Right cardiac atrium (tissue), 5 donors: Measurements from ENCODE around the gene SPATA13. TPM values are rescaled to one million over a fixed set of nuclear protein-coding genes. Genes with fewer than 3 reads are reported as not detected.
A peak's percentile ranks its signal among the peaks of the same experiment; 100 is the strongest.

ENCODE experiments used
- ATAC-seq, 2 donors: fragments of 200-7000 bp; cut with Tn5 transposase; one replicate each; pipeline versions ENCODE4 v1.8.0 to v1.9.1; 2020; ENCODE audit warnings: moderate library complexity in 2 of 2, mild to moderate bottlenecking in 1 of 2
- DNase-seq, 3 donors: peaks; one replicate each; pipeline ENCODE4 v3.0.0-alpha.2; 2020
- H3K27ac ChIP-seq: one replicate; pipeline ENCODE4 v1.5.1; 2013; ENCODE audit warnings: mild to moderate bottlenecking, low read length, control low read depth, moderate library complexity
- H3K27me3 ChIP-seq: one replicate; pipeline ENCODE4 v1.6.1; 2013; ENCODE audit not compliant: control insufficient read depth, insufficient read depth
- H3K4me1 ChIP-seq: one replicate; pipeline ENCODE4 v1.6.1; 2013; ENCODE audit warnings: low read length; ENCODE audit not compliant: control insufficient read depth, insufficient read depth
- H3K4me3 ChIP-seq: one replicate; pipeline ENCODE4 v1.5.1; 2013; ENCODE audit warnings: low read length, control low read depth
- H3K9me3 ChIP-seq: one replicate; pipeline ENCODE4 v1.6.1; 2013; ENCODE audit warnings: low read length; ENCODE audit not compliant: control insufficient read depth
- WGBS: extraction: QIAGEN DNeasy Blood & Tissue Kit; methylation state at CpG from one replicate; pipeline ENCODE4 v1.1.7; 2013; 5-methylcytosine and 5-hydroxymethylcytosine counted together
- intact Hi-C, 4 donors: fragments of 100-400 bp; cut with DNase I; formaldehyde crosslinking; loops; one replicate each; pipeline versions ENCODE4 v1.11.0 to v1.14.0; 2022 to 2023
- polyA plus RNA-seq: library from polyadenylated mRNA; stranded (reverse); fragments of 200-250 nt; gene quantifications from one replicate; pipeline ENCODE4 v1.2.3, GENCODE V29; 2013
- total RNA-seq, 4 donors: library from RNA; stranded (reverse); fragmentation: NEBNext Ultra II Directional; extraction: Animal tissue kit (Norgen Biotek cat#: 25700); gene quantifications; one replicate each; pipeline ENCODE4 v1.2.1, GENCODE V29; 2021
- donor health status: healthy with polysubstance abuse.
- donor health status: DM: no; HTN: yes; CAD: no.
- donor health status: DM: no; HTN: no; CAD: no.
- donor health status: DM: no; HTN: yes; CAD: no; lungs with severe emphysema.
- donor health status: DM: yes; HTN: yes; CAD: no.

SPATA13 gene
- total and polyA plus RNA-seq, 5 donors: 8.7 to 10.6 (median 9.1) TPM

- intact Hi-C loops: no loop called here
Observed at GRCh38 chr13:24271601-24272451, 111.3 kb downstream of the SPATA13 start.

DNA sequence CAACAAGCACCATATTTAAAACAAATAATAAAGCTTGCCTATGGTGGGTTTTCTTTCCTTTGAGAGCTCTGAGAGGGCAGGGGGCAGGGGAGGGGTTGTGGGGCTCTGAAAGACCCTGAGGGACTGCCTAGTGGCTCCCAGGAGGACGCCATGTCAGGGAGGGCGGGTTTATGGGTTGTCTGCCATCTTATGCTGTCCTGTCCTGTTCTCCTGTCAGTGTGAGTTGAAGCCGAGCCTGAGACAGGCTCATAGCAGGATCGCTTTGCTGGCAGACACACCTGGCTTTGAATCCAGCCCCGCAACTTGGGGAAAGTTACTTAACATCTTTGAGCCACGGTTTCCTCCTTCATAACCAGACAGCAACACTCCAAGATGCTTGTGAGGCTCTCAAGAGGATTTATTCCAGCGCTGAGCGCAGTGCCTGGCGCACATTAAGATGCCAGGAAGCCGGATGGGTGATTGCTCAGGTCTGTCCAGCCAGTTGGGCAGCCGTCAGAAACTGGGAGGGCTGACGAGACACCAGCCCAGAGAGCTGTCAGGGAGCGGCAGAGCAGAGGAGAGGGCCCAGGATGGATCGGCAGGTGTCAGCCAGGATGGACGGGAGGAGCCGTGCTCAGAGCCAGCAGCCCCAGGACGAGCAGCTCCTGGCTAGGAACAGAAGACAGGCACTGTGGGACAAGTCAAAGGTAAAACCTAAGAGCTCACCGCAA lies 112.1 kb downstream of the SPATA13 start:
- H3K4me3 ChIP-seq: peak overlapping the region; percentile 66
- WGBS: 49% methylated on average over 18 of the region's 18 CpGs
- H3K9me3 ChIP-seq: no peaks in the 10 kb centered on the region
- peak; percentile 34 to 71 (median 58) for DNase-seq
- H3K27ac ChIP-seq: peak overlapping the region; percentile 89
- H3K27me3 ChIP-seq: no peaks in the 10 kb centered on the region
- peaks cover 5% of the 10 kb centered on the region for H3K4me1 ChIP-seq
- peak; percentile 8 to 9 for ATAC-seq
- intact Hi-C loops: no loop called here

More at GRCh38 chr13:24271601-24272451, 111.3 kb downstream of the SPATA13 start:
- H3K27ac ChIP-seq: peak overlapping the region; percentile 89
- peak; percentile 74 to 90 (median 88) for DNase-seq
- H3K4me1 ChIP-seq: peaks cover 7% of the 10 kb centered on the region
- ATAC-seq: peak; percentile 82
- H3K27me3 ChIP-seq: no peaks in the 10 kb centered on the region
- H3K4me3 ChIP-seq: peak overlapping the region; percentile 66
- H3K9me3 ChIP-seq: no peaks in the 10 kb centered on the region
- 6% methylated on average over 25 of the region's 25 CpGs for WGBS

GRCh38 chr13:24273926-24274325 lies 113.4 kb downstream of the SPATA13 start:
- ATAC-seq (no peak), DNase-seq (no peak)
- intact Hi-C loops: no loop called here
- Histone ChIP-seq H3K4me3 (no peak overlapping the region), H3K27ac (no peak overlapping the region), H3K27me3 (no peaks in the 10 kb centered on the region), H3K4me1 (peaks cover 5% of the 10 kb centered on the region), H3K9me3 (no peaks in the 10 kb centered on the region)
- WGBS: 87% methylated on average over 7 of the region's 7 CpGs

- Histone ChIP-seq H3K4me3 (no peak overlapping the region), H3K27me3 (no peaks in the 10 kb centered on the region), H3K27ac (peak overlapping the region; percentile 40), H3K9me3 (no peaks in the 10 kb centered on the region), H3K4me1 (peaks cover 5% of the 10 kb centered on the region)
- intact Hi-C loops: no loop called here
- DNase-seq (peak; percentile 60 to 87 (median 83)), ATAC-seq (peak in 1 of 2 donors; percentile 63)
- 32% methylated on average over 6 of the region's 6 CpGs for WGBS
Observed at GRCh38 chr13:24274452-24275021, 114.0 kb downstream of the SPATA13 start.

GRCh38 chr13:24275041-24275440 lies 114.5 kb downstream of the SPATA13 start:
- DNase-seq: no peak
- ATAC-seq: no peak
- Histone ChIP-seq H3K9me3 (no peaks in the 10 kb centered on the region), H3K27ac (no peak overlapping the region), H3K4me3 (no peak overlapping the region), H3K27me3 (no peaks in the 10 kb centered on the region), H3K4me1 (peaks cover 5% of the 10 kb centered on the region)
- intact Hi-C loops: no loop called here

DNA sequence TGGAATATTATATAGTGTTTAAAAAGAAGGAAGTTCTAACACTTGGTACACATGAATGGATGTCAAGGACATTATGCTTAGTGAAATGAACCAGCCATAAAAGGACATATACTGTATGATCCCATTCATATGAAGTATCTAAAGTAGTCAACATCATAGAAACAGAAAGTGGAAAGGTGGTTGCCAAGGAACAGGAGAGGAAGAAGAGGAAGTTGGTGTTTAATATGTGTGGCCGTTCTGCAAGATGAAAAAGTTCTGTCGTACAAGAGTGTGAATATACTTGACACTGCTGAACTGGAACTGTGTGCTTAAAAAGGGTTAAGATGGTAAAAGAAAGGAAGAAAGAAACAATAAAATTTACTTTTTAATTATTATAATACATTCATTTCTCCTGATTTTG lies 115.8 kb downstream of the SPATA13 start:
- no peak for DNase-seq
- 60% methylated on average over 2 of the region's 2 CpGs for WGBS
- H3K27ac ChIP-seq: no peak overlapping the region
- no peaks in the 10 kb centered on the region for H3K9me3 ChIP-seq
- intact Hi-C loops: no loop called here
- no peak for ATAC-seq
- H3K27me3 ChIP-seq: no peaks in the 10 kb centered on the region
- no peak overlapping the region for H3K4me3 ChIP-seq
- H3K4me1 ChIP-seq: peaks cover 4% of the 10 kb centered on the region

DNA sequence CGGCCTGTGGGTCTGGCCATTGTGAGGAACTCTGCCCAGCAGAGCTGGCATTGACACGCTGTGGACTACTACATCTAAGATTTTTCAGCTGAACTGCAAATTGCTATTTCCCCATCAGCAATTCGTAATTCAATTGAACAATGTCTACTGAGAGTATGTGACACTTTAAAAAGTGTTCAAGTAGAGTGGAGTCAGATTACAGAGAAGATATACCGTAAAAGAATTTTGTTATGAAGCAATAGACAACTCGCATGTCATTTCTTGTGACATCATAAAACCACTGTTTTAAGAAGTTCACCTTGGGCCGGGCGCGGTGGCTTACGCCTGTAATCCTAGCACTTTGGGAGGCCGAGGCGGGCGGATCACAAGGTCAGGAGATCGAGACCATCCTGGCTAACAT lies 116.3 kb downstream of the SPATA13 start:
- no peak overlapping the region for H3K27ac ChIP-seq
- H3K27me3 ChIP-seq: no peaks in the 10 kb centered on the region
- DNase-seq (no peak), ATAC-seq (no peak)
- H3K4me3 ChIP-seq: no peak overlapping the region
- intact Hi-C loops: no loop called here
- peaks cover 9% of the 10 kb centered on the region for H3K4me1 ChIP-seq
- 92% methylated on average over 13 of the region's 13 CpGs for WGBS
- H3K9me3 ChIP-seq: no peaks in the 10 kb centered on the region

GRCh38 chr13:24277761-24278160 lies 117.2 kb downstream of the SPATA13 start:
- Histone ChIP-seq H3K27me3 (no peaks in the 10 kb centered on the region), H3K4me3 (no peak overlapping the region), H3K9me3 (no peaks in the 10 kb centered on the region), H3K27ac (no peak overlapping the region), H3K4me1 (peaks cover 13% of the 10 kb centered on the region)
- WGBS: 96% methylated on average over 6 of the region's 6 CpGs
- no peak for ATAC-seq
- intact Hi-C loops: no loop called here
- DNase-seq: no peak

- Histone ChIP-seq H3K4me3 (no peak overlapping the region), H3K27me3 (no peaks in the 10 kb centered on the region), H3K9me3 (no peaks in the 10 kb centered on the region), H3K4me1 (peaks cover 10% of the 10 kb centered on the region), H3K27ac (no peak overlapping the region)
- intact Hi-C loops: no loop called here
- no peak for ATAC-seq
- 86% methylated on average over 8 of the region's 8 CpGs for WGBS
- DNase-seq: no peak
Observed at GRCh38 chr13:24279327-24280110, 119.0 kb downstream of the SPATA13 start.

DNA sequence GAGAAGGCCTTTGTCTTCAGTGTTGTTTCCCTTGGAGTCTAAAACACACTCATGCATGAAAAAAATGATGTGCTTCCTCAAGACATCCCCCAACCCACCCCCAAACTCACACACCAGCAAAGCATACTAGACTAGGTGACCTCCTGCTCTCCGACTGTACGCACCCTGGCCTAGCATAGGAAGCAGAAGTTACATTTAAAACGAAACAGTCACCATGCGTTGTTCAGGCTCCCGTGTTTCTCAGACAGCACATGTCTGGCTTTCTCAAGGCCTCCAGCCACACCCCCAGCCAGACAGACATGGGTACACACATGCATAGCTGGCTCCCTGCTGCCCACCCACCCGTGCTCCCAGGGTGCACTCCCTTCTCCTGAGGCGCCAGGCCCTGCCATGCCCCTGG lies 120.2 kb downstream of the SPATA13 start:
- 81% methylated on average over 7 of the region's 7 CpGs for WGBS
- DNase-seq (no peak), ATAC-seq (peak; percentile 6 to 33)
- H3K27ac ChIP-seq: no peak overlapping the region
- no peaks in the 10 kb centered on the region for H3K27me3 ChIP-seq
- H3K4me1 ChIP-seq: peaks cover 10% of the 10 kb centered on the region
- no peak overlapping the region for H3K4me3 ChIP-seq
- intact Hi-C loops: no loop called here
- H3K9me3 ChIP-seq: no peaks in the 10 kb centered on the region
